SIG-M5 treated with dmso at 0.1 percent for 504 hours (cell line): Measurements from ENCODE around the gene SQSTM1.

Experiments
- DNase-seq: peaks from one replicate; lab custom pipeline; 2025; ENCODE audit not compliant: unreplicated experiment; lab: John Stamatoyannopoulos, UW

Gene SQSTM1

DNA sequence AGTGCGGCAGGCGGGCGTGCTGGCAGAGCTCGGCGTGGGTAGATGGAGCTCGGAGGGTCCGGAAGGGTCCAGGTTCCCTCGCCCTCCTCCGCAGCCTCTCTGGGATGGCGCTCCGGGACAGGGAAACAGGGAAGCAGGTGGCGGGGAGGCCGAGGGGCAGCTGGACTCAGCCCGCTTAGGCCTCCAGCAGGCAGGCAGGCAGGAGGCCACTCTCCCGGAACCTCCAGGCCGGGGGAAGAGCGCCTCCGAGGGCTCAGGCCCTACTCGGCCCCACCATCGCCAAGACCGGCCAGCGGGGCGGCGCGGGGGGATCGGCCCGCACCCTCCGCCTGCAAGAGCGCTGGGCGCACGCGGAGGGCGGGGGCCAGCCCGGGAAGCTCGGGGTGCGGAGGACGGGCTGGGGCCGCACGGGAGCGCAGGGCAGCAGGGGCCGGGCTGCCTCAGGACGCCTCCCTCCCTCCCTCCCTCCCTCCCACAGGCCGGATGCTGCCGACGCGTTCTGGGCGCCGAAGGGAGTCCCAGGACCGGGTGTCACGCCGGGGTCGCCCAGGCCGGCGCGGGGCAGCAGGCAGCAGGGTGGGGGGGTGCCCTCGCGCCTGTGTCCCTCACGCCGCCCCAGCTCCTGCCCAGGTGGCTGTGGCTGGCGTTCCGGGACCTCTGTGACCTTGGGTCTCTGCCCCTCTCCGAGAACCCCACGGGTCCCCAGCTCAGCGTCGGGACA lies 15.0 kb upstream of the SQSTM1 start:
- DNase-seq, result no peak

- DNase-seq, result peak; percentile 63
Observed at GRCh38 chr5:179806250-179807048, 14.3 kb upstream of the SQSTM1 start, which contains the start of gene MGAT4B. Gene MGAT4B (minus strand): TSS chr5:179806866. CDS start chr5:179806583, 283 bp downstream.

GRCh38 chr5:179812135-179812825 lies 8.4 kb upstream of the SQSTM1 start:
- no peak for DNase-seq

GRCh38 chr5:179812997-179813607 lies 7.6 kb upstream of the SQSTM1 start:
- no peak for DNase-seq

DNA sequence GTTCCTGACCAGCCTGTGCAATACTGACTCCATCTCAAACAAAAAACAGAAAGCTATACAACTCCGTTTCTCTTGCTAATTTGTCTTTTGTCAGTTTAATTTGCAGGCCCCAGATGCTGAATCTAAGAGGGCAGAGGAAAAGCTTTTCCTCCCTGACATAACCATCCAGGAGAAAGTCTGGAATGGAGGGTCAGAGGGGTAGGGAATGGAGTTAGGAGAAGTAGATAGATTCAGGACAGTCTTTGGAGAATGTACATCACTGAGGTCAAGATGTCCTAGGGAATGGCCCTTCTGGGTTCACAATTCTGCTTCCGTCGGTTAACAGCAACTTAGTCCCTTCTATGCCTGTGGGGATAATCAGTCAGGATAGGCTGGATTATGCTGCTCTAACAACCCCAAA lies 6.6 kb upstream of the SQSTM1 start:
- DNase-seq, result no peak

DNA sequence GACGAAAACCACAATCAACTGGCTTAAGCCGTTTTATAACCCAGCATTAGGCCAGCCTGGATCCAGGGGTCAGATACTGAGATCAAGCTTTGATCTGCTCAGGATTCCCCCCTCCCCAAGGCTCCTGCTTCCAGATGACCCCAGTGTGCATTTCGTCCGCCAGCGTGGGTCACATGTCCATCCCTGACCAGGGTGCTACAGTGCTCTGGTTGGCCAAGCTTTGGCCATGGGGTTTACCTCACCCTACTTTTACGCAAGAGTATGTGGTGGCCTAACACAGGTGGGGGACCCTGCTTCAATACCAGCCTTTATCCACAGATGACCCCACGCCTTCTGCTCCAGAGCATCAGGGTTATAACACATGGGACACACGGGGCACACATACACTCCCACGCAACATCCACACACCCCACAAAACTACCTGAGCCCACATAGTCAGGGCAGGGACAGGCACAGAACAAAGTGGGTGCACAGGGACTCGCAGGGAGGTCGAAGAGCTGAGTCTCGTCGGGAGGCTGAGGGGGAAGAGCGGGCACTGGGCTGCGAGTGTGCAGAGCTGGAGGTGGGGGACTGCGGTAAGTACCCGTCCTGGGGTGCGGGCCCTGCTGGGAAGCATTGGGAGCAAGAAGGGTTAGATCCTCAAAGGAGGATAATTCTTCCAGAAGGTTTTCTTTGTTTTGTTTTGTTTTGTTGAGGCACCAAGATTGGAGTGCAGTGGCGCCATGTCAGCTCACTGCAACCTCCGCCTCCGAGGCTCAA lies 5.0 kb upstream of the SQSTM1 start:
- DNase-seq, result no peak

DNA sequence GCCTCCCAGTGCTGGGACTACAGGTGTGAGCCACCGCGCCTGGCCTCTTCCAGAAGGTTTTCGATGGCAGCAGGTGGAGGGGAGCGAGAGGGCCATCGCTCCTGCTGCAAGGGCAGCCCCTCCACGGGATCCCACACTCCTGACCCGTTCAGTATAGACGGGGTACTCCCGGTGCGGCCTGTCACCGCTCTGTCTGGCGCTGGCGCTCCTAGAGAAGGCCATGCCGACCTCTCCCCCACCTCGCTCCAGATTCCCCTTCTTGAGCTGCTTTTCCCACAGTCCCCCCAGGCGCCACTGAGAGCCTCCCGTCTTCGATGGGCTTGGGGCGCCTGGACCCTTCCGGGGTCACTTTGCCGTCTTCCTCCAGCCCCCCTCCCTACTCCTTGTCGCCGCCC lies 4.3 kb upstream of the SQSTM1 start:
- DNase-seq, result no peak

DNA sequence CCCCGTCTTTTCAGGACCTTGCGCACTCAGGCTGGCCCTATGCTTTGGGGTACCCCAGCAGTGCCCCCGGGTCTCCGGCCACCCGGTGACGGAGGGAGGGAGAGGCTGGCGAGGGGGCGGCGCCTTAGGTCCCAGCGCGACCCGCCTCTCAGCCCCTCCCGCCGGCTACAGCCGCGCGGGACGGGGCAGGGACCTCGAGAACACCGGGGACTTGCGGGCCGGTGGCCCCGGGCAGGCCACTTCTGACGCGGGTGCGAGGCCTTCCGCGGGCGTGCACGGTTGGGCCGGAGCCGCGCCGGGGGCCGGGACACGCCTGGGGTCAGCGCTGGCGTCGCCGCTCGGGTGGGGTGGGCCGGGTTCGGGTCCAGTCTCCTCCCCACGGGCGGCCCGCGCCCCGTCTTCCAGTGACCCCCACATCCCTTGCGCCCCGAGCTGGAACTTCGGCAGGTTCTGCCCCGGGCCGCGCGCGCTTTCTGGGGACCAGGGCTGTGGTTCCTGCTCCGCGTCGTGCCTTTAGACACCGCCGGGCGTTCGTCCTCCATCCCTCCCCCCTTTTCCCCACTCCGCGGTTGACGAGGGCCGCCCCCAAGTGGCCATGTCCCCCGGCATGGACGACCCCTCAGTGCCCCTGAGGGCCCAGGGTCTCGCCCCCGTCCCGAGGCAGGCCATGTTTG lies 3.8 kb upstream of the SQSTM1 start:
- DNase-seq, result no peak

DNA sequence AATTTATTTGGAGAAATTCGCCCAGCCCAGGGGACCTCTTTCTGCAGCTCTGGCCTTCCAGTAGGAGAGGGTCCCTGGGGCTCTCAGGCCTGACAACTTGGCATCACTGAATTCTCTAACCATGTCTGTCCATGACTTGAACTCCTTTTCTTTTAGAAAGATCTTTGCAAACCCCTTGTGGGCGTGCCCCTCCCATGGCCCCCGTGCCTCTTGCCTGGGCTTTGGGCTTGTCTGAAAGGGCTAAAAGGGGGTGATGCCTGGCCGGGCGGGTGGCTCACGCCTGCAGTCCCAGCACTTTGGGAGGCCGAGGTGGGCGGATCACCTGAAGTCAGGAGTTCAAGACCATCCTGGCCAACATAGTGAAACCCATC lies 3.2 kb upstream of the SQSTM1 start:
- no peak for DNase-seq

GRCh38 chr5:179817890-179818745 lies 2.6 kb upstream of the SQSTM1 start:
- no peak for DNase-seq

DNA sequence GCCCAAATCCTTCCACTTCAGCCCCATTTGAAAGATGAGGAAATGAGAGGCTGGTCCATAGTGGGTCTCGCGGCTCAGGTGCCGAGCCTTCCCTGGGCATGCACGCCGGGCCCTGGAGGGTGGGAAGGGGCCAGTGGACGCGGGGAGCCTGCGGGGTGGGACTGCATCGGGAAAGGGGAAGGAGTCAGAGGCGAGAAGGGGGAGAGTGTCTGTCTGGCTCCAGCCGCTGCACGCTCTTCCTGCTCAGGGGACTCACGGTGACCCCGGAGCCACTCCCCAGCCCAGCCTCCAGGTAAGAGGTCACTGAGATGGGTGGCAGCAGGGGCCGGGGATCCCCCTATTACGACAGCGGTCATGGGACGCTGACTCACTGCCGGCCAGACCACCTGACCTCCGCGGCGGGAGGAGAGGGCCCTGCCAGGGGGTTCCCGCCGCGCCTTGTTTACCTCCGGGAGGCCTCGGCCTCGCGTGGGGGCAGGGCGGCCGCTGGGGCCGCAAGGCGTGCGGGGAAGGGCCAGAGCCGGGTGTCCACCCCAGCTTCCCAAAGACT lies 1.9 kb upstream of the SQSTM1 start:
- peak; percentile 85 for DNase-seq

DNA sequence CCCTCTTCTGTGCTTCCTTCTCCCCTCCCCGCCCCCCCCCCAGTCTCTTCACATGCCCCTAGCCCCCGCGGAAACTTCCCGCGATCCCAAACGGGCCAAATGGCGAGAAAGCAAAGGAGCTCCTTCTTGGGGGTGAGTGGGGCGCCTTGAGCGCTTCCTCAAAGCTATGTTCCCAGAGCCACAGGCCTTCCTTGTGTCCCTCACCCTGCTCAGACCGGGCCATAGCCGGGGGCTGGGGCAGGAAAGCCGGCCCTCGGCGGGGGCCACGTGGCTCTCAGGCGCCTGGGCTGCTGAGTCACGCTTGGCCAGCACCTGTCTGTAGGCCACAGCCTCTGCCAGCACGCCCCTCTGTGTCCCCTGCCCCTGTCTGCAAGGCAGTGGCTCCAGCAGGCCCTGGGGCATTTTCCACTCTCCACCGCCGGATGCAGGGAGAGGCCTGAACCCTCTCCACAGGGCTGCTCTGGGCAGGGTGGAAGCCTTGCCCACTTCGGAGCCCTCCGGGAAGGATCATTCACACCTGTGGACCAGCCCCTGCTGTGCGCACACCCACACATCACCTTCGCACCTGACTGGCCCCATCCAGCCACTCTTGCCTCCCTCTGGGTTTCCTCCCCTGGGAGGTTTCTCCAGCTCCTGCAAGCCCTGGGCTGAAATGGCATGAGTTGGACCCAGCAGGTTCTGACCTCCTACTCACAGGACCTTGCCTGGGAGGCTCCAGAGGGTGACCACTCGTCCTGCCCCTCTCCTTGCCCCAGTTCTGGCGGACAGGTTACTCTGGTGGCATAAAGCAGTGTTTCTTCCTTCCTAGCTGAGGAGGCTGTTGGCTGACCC lies 1.2 kb upstream of the SQSTM1 start:
- DNase-seq, result peak; percentile 30

- DNase-seq, result no peak
Observed at GRCh38 chr5:179820127-179820482, 600 bp upstream of the SQSTM1 start.

DNA sequence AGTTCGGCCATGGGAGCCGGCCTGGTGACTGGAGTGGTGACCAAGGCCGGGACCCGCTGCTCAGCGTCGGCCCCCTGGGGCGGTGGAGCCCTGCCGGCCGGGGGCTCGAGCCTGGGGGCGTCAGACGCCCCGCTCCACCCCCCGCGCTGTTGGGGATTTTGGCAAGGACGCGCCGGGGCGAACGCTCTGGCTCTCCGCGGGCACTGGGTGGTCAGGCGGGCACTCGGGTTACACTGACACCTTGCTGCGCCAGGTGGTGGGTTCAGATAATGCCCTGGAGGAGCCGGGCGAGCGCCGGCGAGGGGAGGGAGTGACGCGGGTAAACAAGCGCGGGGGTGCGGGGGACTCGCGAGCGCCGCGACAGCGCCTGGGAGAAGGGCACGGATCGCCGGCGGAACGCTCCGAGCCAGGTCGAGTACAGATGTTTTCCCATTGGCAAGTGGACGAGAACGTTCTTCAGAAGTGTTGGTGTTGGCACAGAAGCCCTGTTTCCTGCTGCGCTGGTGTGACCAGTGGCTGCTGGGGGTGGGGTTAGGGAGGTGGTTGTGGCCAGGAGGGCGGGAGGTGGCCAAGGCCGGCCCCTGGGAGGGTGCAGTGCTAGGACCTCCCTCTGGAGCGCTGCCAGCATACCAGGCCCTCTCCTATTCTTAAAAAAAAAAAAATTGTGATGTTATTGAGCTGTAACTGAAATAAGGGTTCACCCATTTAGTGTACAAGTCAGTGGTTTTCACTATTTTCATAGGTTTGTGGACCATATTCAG lies 773 bp downstream of the SQSTM1 start:
- peak; percentile 86 for DNase-seq

GRCh38 chr5:179822059-179822432 lies 1.3 kb downstream of the SQSTM1 start:
- no peak for DNase-seq

- no peak for DNase-seq
Observed at GRCh38 chr5:179822444-179822990, 1.8 kb downstream of the SQSTM1 start.
